ENCODE data around the gene ANKRD55. TPM values are rescaled to one million over a fixed set of nuclear protein-coding genes. Genes with fewer than 3 reads are reported as not detected.
"Not testable (repeated sequence)": the region's sequence is repeated elsewhere in the genome, so short reads cannot be mapped to it uniquely, and the experiment has no call there.

Gene ANKRD55
- total and polyA plus RNA-seq, 9 donors: 0.05 to 0.25 (median 0.23) TPM; not detected in 6

- no peaks in the 10 kb centered on the region for H3K36me3 ChIP-seq
- WGBS, 3 donors: 67 to 88% (median 84%) methylated on average over 2 of the region's 2 CpGs
- TF ChIP-seq EP300 (IDR thresholded peaks at IDR 0.05): no peak
- TF ChIP-seq, protein P1, sequence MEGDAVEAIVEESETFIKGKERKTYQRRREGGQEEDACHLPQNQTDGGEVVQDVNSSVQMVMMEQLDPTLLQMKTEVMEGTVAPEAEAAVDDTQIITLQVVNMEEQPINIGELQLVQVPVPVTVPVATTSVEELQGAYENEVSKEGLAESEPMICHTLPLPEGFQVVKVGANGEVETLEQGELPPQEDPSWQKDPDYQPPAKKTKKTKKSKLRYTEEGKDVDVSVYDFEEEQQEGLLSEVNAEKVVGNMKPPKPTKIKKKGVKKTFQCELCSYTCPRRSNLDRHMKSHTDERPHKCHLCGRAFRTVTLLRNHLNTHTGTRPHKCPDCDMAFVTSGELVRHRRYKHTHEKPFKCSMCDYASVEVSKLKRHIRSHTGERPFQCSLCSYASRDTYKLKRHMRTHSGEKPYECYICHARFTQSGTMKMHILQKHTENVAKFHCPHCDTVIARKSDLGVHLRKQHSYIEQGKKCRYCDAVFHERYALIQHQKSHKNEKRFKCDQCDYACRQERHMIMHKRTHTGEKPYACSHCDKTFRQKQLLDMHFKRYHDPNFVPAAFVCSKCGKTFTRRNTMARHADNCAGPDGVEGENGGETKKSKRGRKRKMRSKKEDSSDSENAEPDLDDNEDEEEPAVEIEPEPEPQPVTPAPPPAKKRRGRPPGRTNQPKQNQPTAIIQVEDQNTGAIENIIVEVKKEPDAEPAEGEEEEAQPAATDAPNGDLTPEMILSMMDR (IDR thresholded peaks at IDR 0.05): no peak
Observed at GRCh38 chr5:56080375-56081052, 152.6 kb downstream of the ANKRD55 start.

DNA sequence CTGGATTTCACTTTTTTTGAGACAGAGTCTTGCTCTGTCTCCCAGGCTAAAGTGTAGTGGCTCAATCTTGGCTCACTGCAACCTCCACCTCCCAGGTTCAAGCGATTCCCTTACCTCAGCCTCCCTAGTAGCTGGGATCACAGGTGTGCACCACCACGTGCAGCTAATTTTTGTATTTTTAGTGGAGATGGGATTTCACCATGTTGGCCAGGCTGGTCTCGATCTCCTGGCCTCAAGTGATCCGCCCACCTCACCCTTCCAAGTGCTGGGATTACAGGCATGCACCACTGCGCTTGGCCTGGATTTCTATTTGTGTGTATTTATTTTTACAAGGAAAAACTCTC is 154.0 kb downstream of the ANKRD55 start:
- not testable (repeated sequence) for DNase-seq; H3K4me1 ChIP-seq (ENCODE audit: insufficient read depth); H3K27ac ChIP-seq; H3K36me3 ChIP-seq; H3K4me3 ChIP-seq; H3K9me3 ChIP-seq; H3K27me3 ChIP-seq
- intact Hi-C loops (cut with DNase I): loop anchor here in 1 of 4 donors (10.0 kb wide), 1 partner anchor 84 kb away; the partner anchor contains the start of gene IL6ST
- WGBS, 3 donors: 92 to 97% (median 96%) methylated on average over 5 of the region's 5 CpGs

More at GRCh38 chr5:56080375-56081052, 152.6 kb downstream of the ANKRD55 start:
- H3K4me1 ChIP-seq (ENCODE audit: insufficient read depth): peaks cover 8% of the 10 kb centered on the region
- no peaks in the 10 kb centered on the region for H3K9me3 ChIP-seq
- no peak overlapping the region for H3K4me3 ChIP-seq
- no peaks in the 10 kb centered on the region for H3K27me3 ChIP-seq
- H3K27ac ChIP-seq: no peak overlapping the region
- intact Hi-C loops (cut with DNase I): no loop called here
- DNase-seq: no peak

DNA sequence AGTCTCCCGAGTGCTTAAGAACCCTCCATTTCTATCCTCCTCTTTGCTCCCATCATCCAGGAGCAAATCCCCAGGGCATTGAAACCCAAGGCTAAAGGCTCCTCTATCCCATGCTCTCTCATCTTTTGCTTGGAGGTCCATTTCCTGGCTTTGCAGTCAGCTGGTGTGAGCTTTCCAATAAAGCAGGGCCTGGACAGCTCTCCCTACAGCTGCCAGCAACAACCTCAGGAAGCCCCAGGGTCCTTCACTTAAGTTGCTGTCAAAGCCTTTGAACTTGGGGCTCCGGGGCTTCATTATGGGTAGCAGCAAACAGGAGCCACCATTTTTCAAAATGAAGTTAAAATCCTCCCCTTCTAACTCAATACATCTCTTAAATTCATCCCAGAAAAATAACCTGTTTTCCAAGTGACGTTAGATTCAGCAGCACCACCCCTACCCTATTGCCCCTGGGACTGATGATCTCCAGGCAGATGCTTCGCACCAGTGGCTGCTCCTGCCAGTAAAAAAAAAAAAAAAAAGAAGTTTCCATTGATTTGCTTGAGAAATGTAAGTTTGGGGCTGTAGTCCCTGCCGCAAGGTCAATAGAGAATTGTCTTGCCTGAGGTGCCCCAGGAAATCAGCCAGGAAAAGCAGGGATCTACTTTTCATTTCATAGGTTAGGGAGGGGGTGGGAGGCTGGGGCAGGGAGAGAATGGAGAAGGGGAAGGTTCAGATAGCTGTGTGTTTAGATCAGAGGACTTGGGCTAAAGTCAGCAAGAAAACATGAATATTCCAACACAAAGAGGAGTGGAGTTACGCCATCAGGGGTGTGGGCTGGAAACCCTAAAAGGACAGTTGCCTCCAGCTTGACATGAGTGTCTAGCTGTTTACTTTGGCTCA is 154.6 kb downstream of the ANKRD55 start:
- Histone ChIP-seq H3K4me1 (ENCODE audit: insufficient read depth) (peaks cover 9% of the 10 kb centered on the region), H3K36me3 (no peaks in the 10 kb centered on the region), H3K4me3 (no peak overlapping the region), H3K27me3 (no peaks in the 10 kb centered on the region), H3K27ac (no peak overlapping the region), H3K9me3 (no peaks in the 10 kb centered on the region)
- intact Hi-C loops (cut with DNase I): loop anchor here in 1 of 4 donors (10.0 kb wide), 1 partner anchor 84 kb away; the partner anchor contains the start of gene IL6ST
- no peak for TF ChIP-seq POLR2A (IDR thresholded peaks at IDR 0.05)
- TF ChIP-seq, protein P1 (IDR thresholded peaks at IDR 0.05): no peak
- no peak for TF ChIP-seq EP300 (IDR thresholded peaks at IDR 0.05)
- 80 to 91% (median 85%) methylated on average over 6 of the region's 6 CpGs for WGBS, 3 donors
- DNase-seq: peak in 1 of 5 donors; percentile 51

GRCh38 chr5:56077796-56078233 is 155.3 kb downstream of the ANKRD55 start:
- H3K27ac ChIP-seq: no peak overlapping the region
- peaks cover 9% of the 10 kb centered on the region for H3K4me1 ChIP-seq (ENCODE audit: insufficient read depth)
- intact Hi-C loops (cut with DNase I): loop anchor here in 1 of 4 donors (10.0 kb wide), 1 partner anchor 83 kb away; the partner anchor contains the start of gene IL6ST

More at GRCh38 chr5:56077796-56078233, 155.3 kb downstream of the ANKRD55 start:
- no peak overlapping the region for H3K4me3 ChIP-seq
- H3K27me3 ChIP-seq: no peaks in the 10 kb centered on the region
- no peak for DNase-seq
- TF ChIP-seq, protein P1 (IDR thresholded peaks at IDR 0.05): no peak
- TF ChIP-seq EP300 (IDR thresholded peaks at IDR 0.05): no peak
- TF ChIP-seq POLR2A (IDR thresholded peaks at IDR 0.05): no peak
- H3K36me3 ChIP-seq: no peaks in the 10 kb centered on the region
- WGBS, 3 donors: 83 to 98% (median 96%) methylated on average over 7 of the region's 7 CpGs
- no peaks in the 10 kb centered on the region for H3K9me3 ChIP-seq
